HG03520 (cell line): Measurements from ENCODE around the gene MREG.
A peak's percentile ranks its signal among the peaks of the same experiment; 100 is the strongest.

ENCODE experiments used
- ATAC-seq: cut with Tn5 transposase; IDR thresholded peaks from one replicate; pipeline ENCODE4 v1.9.1; 2021; ENCODE audit warnings: mild to moderate bottlenecking, moderate library complexity; ENCODE audit not compliant: unreplicated experiment

The MREG gene

GRCh38 chr2:215920244-215921100, 92.9 kb downstream of the MREG start:
- peak; percentile 53 for ATAC-seq

GRCh38 chr2:215919624-215920243, 93.6 kb downstream of the MREG start:
- ATAC-seq, result no peak

- no peak for ATAC-seq
These were observed 94.3 kb downstream of the MREG start for GRCh38 chr2:215918901-215919599.

- peak; percentile 80 for ATAC-seq
These were observed 95.3 kb downstream of the MREG start for GRCh38 chr2:215917953-215918620.

DNA sequence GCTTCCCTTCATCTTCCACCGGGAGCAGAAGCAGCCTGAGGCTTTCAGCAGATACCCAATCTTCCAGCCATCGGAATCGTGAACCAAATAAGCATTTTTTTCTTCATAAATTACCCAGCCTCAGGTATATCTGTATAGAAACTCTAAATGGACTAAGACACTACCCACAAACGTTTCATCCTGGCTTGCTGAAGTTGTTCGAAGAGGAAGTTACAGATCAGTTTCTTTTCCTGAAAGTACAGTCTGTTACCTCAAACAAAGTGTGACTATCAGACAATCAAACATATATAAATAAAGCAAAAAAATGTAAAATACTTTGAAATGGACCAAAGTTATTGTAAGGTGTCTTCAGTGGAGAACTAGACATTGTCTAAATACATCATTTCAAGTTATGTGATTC, 97.9 kb downstream of the MREG start:
- ATAC-seq, result no peak

GRCh38 chr2:215914777-215915165, 98.6 kb downstream of the MREG start:
- ATAC-seq, result no peak

- ATAC-seq, result no peak
These were observed 99.1 kb downstream of the MREG start for GRCh38 chr2:215914054-215914776.

DNA sequence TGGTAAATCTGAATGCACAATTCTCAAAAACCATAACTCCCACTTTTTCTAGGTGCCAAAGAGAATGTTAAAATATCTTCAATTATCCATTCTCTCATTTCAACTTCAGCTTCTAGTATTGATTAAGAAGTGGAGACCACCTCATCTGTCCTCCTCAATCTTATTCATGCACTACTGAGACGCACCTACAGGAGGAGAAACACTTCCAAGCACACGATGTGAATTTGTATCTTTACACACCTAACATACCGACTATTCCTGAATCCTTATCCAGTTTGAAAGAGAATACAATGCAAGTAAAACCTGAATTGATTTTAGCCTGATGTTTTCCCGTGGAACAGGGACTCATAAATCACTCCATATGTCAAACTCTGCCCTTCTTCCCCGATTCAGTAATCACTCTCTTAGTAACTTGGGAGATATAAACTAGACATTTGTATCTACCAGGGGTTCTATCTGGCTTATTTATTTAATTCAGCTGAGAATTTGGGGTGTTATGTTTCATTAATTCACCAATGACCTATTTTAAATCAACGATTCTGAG, 101.0 kb downstream of the MREG start:
- ATAC-seq, result no peak

GRCh38 chr2:215911301-215912085, 101.9 kb downstream of the MREG start:
- no peak for ATAC-seq

DNA sequence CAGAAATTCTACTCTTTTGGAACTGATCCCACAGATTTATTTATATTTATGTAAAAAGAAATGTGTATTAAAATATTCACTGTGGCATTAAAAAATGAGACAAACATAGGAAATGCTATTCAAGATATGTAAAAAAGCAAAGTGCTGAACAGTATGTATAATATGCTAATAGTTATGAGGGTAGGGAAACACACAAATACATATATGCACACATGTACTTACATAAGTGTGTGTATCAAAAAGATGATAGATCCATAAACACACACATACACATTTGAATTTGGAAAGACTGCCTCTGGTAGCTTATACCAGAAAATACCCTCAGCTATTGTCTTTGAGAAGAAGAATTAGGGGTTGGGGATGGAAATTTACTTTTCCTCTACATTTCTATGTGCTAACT, 103.2 kb downstream of the MREG start:
- ATAC-seq, result no peak

GRCh38 chr2:215907147-215907546, 106.2 kb downstream of the MREG start:
- no peak for ATAC-seq

DNA sequence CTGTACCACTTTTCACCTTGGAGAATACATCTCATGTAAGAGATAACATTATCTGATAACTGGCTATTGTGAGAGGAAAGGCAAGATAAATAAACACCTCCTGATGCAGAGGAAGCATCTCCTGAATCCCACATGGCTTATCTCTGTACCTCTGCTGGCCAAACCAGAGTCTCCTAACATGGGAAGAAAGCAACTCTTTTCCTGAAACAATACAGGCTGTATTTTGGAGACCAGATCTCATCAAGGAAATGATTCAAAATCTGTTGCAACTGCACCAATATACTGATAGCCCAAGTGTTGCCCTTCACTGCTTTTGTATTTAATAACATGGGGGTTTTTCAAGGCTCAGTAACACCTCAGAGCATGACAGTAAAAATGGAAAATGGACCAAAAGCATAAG, 106.9 kb downstream of the MREG start:
- no peak for ATAC-seq

DNA sequence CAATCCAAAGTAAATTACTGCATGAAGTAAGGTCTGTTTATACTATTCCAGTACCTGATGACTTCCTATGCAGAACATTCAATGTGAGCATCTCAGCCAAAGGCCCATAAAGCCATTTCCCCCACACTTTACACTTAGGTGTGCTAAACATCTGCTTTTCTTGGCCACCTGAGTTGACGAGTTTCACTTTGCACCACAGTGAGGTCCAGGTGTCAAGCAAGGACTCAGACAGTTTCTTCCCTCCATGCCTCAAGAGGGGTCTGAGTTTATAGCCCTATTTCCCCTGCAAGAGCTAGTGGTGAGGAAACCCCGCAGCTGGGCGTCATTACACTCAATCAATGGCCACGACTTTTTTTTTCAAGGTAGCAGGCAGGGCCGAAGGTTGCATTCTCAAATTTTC, 107.7 kb downstream of the MREG start:
- ATAC-seq, result no peak

- ATAC-seq, result no peak
These were observed 109.2 kb downstream of the MREG start for GRCh38 chr2:215904101-215904500.

DNA sequence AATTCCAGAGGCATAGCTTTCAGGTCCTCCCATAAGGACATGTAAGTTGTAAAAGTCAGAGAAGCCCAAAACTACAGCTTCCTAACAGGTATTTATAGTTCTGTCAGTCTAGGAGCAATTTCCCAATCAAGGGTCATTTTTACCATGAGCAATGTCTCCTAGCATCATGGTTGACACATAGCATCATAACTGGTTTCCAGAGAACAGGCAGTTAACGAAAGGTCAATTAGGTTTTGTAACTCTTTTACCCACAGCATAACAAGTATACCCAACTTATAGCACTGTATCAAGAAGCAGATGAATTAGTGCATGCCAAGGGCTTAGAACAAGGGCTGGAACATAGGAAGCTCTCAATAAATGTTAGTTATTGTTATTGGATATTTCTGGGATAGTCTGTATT, 110.1 kb downstream of the MREG start:
- ATAC-seq, result no peak

- ATAC-seq, result no peak
These were observed 111.6 kb downstream of the MREG start for GRCh38 chr2:215901796-215902195.

DNA sequence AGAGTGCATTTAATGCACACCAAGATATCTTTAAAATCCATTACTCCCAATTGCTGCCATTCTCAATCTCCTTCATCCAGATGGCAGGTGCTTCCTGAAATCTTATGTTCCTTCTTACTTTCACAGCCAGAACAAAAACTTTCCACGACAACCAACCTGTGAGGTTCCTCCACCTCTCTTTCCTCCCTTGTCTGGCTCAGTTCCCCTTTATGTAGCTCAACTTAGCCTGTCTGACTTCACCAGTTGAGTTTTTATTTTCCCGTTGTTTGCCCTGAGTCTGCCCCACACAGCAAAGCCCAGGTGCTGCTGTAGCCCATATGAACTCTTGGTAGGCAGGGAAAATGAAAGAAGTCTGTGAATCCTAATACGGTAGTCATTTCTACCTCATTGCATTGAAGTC, 112.5 kb downstream of the MREG start:
- ATAC-seq, result no peak

- no peak for ATAC-seq
These were observed 113.1 kb downstream of the MREG start for GRCh38 chr2:215900203-215900611.
